GM04504 (cell line): ENCODE data around the gene ANKFN1.

Experiments
- DNase-seq: peaks from one replicate; pipeline ENCODE4 v3.0.0-alpha.2; 2012; ENCODE audit warnings: low read depth

The ANKFN1 gene, protein sequence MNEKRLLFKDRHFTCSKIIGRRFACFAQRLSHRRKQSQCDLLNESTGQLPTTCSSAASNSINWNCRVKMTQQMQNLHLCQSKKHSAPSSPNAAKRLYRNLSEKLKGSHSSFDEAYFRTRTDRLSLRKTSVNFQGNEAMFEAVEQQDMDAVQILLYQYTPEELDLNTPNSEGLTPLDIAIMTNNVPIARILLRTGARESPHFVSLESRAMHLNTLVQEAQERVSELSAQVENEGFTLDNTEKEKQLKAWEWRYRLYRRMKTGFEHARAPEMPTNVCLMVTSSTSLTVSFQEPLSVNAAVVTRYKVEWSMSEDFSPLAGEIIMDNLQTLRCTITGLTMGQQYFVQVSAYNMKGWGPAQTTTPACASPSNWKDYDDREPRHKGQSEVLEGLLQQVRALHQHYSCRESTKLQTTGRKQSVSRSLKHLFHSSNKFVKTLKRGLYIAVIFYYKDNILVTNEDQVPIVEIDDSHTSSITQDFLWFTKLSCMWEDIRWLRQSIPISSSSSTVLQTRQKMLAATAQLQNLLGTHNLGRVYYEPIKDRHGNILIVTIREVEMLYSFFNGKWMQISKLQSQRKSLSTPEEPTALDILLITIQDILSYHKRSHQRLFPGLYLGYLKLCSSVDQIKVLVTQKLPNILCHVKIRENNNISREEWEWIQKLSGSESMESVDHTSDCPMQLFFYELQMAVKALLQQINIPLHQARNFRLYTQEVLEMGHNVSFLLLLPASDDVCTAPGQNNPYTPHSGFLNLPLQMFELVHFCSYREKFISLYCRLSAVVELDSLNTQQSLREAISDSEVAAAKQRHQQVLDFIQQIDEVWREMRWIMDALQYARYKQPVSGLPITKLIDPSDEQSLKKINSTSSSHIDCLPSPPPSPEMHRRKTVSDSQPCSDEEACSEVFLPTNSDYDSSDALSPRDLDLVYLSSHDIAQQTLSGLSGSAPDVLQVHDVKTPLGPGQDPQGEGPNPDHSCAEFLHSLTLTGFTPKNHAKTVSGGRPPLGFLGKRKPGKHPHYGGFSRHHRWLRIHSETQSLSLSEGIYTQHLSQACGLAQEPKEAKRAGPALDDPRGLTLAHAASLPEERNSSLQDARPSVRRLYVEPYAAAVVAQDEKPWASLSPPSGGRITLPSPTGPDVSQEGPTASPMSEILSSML

GRCh38 chr17:56152874-56153602 lies at the start of gene ANKFN1:
ANKFN1 (plus strand) TSS chr17:56153475; CDS start chr17:56212668, 59,193 bp downstream.
- DNase-seq = no peak

- DNase-seq = no peak
Measured at GRCh38 chr17:56108811-56109284, 44.4 kb upstream of the ANKFN1 start.

DNA sequence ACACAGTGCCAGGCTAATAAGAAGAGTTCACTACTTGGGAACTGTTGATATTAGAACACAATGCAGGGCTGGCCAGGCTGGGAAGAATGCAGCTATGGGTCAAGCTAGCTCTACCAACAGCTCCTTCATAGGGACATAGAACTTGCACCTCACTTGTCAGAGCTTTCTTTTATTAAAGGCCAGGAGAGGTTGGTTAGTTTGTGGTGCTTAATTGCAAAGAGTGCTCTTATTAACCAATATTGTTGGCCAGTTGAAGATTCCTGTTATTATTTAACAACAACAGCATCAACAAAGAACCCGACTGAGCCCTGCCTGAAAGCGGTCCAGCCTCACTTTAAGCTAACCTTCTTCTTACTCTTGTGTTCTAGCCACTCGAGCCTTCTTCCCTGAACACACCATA lies 43.4 kb upstream of the ANKFN1 start:
- DNase-seq = no peak

DNA sequence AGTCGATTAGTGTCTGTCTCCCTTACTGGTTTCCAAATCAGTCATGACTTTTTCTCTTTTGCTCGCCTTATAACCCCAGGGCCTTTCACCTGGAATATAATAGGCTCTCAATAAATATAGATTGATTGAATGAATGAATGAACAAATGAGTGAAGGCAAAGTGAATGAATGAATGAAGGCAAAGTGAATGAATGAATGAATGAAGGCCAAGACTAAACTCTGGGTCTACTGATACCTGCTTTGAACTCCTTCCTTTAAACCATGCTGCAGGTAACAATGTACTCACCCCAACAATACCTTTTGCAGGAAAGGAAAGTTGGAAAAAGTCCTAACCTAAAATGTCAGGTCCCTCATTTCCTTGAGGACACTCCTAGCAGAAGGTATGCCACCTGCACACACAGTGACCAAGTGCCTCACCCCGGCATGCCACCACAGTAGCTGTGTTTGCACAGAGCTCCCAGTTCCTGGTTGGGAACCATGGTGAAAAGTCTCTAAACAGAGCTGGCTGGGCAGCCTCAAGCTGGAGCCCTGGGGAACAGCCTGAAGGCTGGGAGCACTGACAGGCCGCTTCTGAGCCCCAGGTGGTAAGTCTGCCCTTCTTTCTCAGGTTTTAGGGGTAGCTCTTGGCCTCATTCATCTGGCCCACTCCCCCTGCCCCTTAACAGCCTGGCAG lies 42.7 kb upstream of the ANKFN1 start:
- no peak for DNase-seq

- DNase-seq = peak; percentile 62
Measured at GRCh38 chr17:56111706-56112485, 41.4 kb upstream of the ANKFN1 start.

DNA sequence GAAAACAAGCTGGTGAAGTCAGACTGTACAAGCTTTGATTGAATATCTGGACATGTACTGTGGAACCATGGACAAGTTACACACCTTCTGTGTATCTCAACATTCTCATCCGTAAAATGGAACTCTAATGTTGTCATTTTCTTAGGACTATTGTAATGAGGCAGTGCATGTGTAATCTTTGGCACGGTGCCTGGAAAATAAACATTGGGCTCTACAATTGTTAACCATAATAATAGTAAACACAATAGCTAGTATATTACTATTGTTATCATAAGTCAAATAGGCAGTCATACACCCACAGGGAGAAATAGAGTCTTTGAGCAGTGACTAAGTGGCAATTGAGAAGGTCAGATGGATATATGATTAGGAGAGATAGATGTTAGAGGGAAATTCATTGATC lies 39.8 kb upstream of the ANKFN1 start:
- DNase-seq = no peak

- DNase-seq = no peak
Measured at GRCh38 chr17:56114469-56114868, 38.8 kb upstream of the ANKFN1 start.

DNA sequence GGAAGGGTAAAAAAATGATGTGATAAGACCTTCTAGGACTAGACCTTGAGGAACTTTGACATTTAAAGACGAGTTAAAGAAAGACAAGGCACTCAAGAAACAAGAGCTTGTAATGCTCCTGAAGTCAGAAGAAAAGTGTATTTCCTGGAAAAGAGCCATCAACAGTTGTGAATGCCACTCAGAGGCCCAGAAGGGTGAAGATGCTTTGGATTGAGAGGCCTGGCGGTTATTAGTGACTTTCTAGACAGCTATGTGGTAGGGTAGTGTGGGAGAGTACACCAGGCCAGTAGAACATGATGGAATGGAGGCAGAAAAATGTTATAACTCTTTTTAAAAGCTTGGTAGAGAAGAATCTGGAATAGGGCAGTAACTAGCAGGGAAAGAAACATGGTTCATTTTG lies 34.1 kb upstream of the ANKFN1 start:
- DNase-seq = no peak

DNA sequence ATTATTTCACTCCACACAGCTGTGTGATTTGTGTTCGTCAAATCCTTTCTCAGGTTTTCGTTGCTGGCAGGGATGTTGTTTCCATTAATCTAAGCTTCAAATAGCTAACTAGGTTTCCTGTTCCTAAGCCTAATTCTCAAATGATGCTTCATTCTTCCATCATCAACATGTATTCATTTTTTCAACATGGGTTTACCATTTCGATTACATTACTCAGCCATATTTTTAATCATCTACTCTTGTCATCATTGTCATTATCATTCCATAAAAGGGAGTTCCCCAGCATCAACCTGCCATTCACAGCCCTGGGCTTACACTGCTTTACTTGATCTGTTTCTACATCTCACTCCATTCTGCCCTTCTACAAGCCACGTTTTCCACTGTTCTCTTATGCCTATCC lies 33.3 kb upstream of the ANKFN1 start:
- DNase-seq = no peak

DNA sequence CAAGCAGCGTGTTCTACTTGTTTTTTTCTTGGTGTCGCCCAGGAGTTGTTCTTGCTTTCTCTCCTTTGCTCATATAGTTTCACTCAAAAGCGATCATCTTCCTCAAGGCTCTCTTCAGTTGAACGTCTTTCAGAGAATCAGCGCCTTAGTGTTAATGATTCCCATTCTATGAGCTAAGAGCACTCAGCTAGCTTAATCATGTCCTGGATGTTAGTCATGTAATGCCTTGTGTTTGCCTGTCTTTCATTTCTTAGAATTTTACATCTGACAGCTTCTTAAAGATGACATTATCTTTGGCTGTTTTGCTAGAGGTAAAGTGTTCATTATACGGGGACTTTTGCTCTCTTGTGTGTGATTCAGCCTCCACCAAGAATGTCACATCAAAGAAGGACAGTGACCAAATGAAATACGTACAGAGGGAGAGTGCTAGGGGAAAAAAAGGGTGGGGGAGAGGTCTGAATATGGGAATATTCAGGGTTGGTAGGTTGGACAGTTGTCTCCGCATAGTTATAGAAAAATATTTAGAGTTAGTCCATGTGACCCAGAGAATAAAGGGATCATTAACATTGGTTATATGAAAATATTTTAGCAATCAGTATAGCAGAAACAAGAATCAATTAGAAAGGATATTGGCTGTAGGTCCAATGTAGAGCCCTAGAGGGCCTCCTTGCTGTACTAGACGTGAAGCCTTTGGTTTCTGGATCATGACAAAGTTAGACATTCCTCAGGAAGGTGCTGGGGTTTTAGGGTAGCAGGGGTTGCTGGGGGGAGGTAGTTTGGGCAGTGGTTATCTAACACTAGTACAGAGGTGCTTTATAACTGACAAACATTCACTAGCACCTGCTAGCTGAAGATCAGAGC lies 31.9 kb upstream of the ANKFN1 start:
- DNase-seq = no peak

DNA sequence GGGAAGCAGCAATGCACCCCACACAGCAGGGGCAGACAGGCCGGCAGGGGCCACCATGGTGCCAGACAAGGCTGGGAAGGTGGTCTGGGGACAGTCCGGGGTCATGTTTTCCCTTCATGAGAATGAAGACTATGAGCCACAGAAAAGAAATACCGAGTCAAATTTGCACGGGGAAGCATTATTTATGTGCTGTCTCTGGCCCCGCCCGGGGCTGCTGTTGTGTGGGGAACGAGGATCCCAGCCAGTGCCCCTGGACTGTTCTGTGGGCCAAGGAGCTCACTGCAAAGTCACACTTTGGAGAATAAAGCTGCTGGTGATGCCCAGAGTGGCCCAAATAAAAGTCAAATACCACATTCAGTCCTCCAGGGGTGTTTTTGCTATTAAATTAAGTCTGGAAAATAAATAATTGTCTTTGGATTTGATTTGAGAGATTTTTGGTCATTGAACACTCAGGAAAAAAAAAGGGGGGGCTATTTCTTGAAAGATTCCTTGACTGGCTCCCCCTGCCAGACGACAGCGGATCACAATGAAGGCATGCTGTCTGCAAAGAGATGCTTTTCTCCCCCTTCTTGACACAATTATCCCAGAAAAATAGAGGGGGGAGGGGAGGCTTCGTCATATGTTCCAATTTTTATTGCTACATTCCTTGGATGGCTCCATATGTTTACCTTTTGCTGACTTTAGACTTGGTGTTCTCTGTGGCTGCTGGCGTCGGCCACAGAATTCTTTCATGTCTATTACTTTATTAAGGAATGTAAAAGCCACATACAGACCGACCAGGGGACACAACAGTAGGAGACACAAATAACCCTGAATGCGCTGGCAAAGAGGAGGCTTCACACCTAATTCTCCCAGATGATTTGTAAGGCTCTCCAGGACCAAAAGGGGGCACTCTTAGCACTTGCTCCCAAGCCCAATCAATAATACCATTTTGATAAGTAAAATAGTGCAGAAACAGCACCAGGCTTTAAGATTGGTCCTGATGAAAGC lies 27.1 kb upstream of the ANKFN1 start:
- DNase-seq = peak; percentile 40

GRCh38 chr17:56130026-56130425 lies 23.2 kb upstream of the ANKFN1 start:
- DNase-seq = no peak

DNA sequence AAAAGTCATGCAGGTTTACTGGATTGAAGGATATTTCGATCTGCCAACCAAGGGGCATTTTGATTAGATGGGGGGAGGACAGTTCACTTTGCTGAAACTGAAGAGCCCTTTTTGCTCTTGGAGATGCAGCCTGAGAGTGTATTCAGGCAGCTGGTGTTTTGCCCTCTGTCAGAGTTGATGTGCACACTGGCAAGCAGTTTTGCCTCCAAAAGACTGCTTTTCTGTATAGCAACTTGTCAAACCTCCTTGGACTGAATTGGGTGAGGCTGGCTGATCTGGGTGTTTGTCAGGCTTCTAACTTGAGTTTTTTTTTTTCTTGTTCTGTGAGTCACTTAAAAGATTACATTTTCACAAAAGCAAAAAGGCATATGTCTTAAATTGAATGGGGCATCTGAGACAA lies 22.6 kb upstream of the ANKFN1 start:
- DNase-seq = no peak

- no peak for DNase-seq
Measured at GRCh38 chr17:56131431-56131830, 21.8 kb upstream of the ANKFN1 start.

DNA sequence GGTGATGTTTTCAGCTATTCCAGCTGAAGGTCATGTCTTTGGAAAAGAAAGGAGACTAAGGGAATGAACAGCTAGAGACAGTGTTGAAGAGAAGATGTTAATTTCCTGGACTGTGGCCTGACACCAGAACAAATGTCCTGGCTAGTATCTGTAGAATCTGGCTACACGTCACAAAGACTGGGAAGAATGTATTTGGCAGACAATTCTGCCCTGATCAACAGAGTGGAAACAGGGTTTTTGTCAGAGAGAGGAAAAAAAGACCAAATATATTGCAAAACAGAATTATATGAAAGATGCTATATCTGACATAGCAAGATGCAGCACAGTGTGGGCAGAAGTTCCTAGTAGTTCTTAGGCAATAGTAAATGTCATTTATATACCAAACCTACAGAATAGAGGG lies 17.0 kb upstream of the ANKFN1 start:
- no peak for DNase-seq

DNA sequence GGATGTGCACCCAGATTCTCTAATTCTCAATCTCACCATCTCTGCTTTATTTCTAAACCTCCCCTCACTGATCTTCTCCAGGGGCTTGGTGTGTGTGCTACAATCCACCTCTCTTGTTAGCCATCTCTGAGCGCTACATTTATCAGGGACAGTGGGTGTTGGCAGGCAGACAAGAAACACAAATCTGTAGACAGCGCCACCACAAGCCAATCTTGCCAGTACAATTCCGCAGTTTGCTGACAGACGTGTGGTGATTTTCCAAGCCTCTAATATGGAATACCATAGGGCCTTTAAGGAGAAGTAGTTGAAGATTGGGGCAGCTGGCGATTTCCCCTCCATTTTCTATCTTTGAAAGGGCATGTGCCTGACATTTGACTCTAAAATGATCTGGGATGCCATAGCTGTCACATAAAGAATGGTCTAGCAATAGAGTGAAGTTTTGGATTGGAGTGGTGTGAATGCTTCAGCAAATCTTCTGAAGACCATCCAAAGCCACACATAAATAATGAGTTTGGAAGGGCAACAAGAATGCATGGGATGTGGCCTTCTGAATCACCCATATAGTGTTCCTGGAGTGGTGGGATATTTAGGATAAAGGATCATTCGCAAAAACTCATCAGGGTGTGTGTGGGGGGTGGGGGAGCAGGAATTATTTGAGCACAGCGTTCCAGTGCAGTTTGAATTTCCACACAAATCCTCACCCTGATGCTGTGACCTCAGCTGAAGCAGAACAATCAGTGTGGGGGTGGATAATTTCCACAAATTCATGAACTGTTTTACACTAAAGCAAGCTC lies 12.0 kb upstream of the ANKFN1 start:
- peak; percentile 49 for DNase-seq

GRCh38 chr17:56142325-56142724 lies 10.9 kb upstream of the ANKFN1 start:
- peak; percentile 91 for DNase-seq
